Endometrial microvascular endothelial cells (primary cell): Measurements from ENCODE around the gene IPO8. TPM values are rescaled to one million over a fixed set of nuclear protein-coding genes. Genes with fewer than 3 reads are reported as not detected.
"Not testable (repeated sequence)": the region's sequence is repeated elsewhere in the genome, so short reads cannot be mapped to it uniquely, and the experiment has no call there.

Experiments used
- in situ Hi-C: cut with HindIII; loops from 2 replicates; pipeline ENCODE4 v1.10.0; 2017; ENCODE audit warnings: low sequenced_read_pairs, low pct_unique_long_range_greater_than_20kb; ENCODE audit errors: inconsistent ontology term
- total RNA-seq: library from RNA; depleted of rRNA; stranded (reverse); fragments of >200 nt; gene quantifications from one replicate; pipeline ENCODE4 v1.2.3, GENCODE V29; 2015; ENCODE audit errors: inconsistent ontology term

IPO8 gene
- total RNA-seq, 1 donor from 2014 or later = 27.4 TPM

GRCh38 chr12:30692470-30692869 lies 3.2 kb downstream of the IPO8 start:
- in situ Hi-C loops = no loop called here

- in situ Hi-C loops = no loop called here
Measured at GRCh38 chr12:30691122-30691879, 4.4 kb downstream of the IPO8 start.

- in situ Hi-C loops = no loop called here
Measured at GRCh38 chr12:30687265-30687986, 8.2 kb downstream of the IPO8 start.

GRCh38 chr12:30679241-30679640 lies 16.4 kb downstream of the IPO8 start:
- in situ Hi-C loops = no loop called here

GRCh38 chr12:30678221-30678620 lies 17.4 kb downstream of the IPO8 start:
- in situ Hi-C loops = no loop called here

GRCh38 chr12:30661210-30661609 lies 34.5 kb downstream of the IPO8 start:
- in situ Hi-C loops = no loop called here

GRCh38 chr12:30652034-30652696 lies 43.5 kb downstream of the IPO8 start:
- in situ Hi-C loops = no loop called here

- in situ Hi-C loops = no loop called here
Measured at GRCh38 chr12:30646821-30647220, 48.8 kb downstream of the IPO8 start.

GRCh38 chr12:30643366-30643765 lies 52.3 kb downstream of the IPO8 start:
- in situ Hi-C loops = no loop called here

GRCh38 chr12:30640392-30640791 lies 55.3 kb downstream of the IPO8 start:
- in situ Hi-C loops = no loop called here

GRCh38 chr12:30635385-30635784 lies 60.3 kb downstream of the IPO8 start:
- in situ Hi-C loops = no loop called here

GRCh38 chr12:30631740-30632139 lies 63.9 kb downstream of the IPO8 start:
- in situ Hi-C loops = no loop called here

- in situ Hi-C loops = no loop called here
Measured at GRCh38 chr12:30630979-30631285, 64.7 kb downstream of the IPO8 start.

GRCh38 chr12:30630076-30630978 lies 65.3 kb downstream of the IPO8 start:
- in situ Hi-C loops = no loop called here

- in situ Hi-C loops = no loop called here
Measured at GRCh38 chr12:30626847-30627246, 68.8 kb downstream of the IPO8 start.

- in situ Hi-C loops = no loop called here
Measured at GRCh38 chr12:30624009-30624408, 71.7 kb downstream of the IPO8 start.

GRCh38 chr12:30622509-30622908 lies 73.2 kb downstream of the IPO8 start:
- in situ Hi-C loops = no loop called here

GRCh38 chr12:30621663-30622241 lies 73.9 kb downstream of the IPO8 start:
- in situ Hi-C loops = not testable (repeated sequence)
